Gastrocnemius medialis (tissue), 4 donors: ENCODE data around the gene PCSK6.
A peak's percentile ranks its signal among the peaks of the same experiment; 100 is the strongest.

Source experiments
- CTCF ChIP-seq, 5 experiments: fragments of 450-650 bp in 3 of 5; fragments of 200-600 bp in 2 of 5; sonication (generic) in 2 of 5; IDR thresholded peaks in 4 of 5; conservative IDR thresholded peaks in 1 of 5; 1 replicate in 4 of 5; 2 replicates in 1 of 5; pipeline ENCODE4 v1.5.1; 2016 to 2019; ENCODE audit warnings: antibody characterized with exemption in 5 of 5, mild to moderate bottlenecking in 3 of 5, moderate library complexity in 3 of 5
- POLR2A ChIP-seq, 2 donors: fragments of 450-650 bp; IDR thresholded peaks; one replicate each; pipeline ENCODE4 v1.6.1; 2017; ENCODE audit warnings: antibody characterized with exemption in 2 of 2, mild to moderate bottlenecking in 2 of 2, moderate library complexity in 2 of 2

- no peak for TF ChIP-seq CTCF (IDR thresholded peaks at IDR 0.05 in 4 of 5, conservative IDR thresholded peaks at IDR 0.05 in 1 of 5)
- TF ChIP-seq POLR2A (IDR thresholded peaks at IDR 0.05) = peak in 1 of 2 donors; percentile 33
Observed at GRCh38 chr15:101445562-101446517, 43.7 kb downstream of the PCSK6 start.
